PC-3 (cell line): ENCODE data around the gene GDPD3.

Experiments used
- EZH2 ChIP-seq: fragments of 300-600 bp; sonication (generic); IDR thresholded peaks from one replicate; pipeline ENCODE4 v1.6.1; 2017; ENCODE audit warnings: antibody characterized with exemption, mild to moderate bottlenecking, low read length; ENCODE audit not compliant: unreplicated experiment
- TF ChIP-seq, protein P1 (sequence below): fragments of 300-600 bp; sonication (generic); conservative IDR thresholded peaks from 2 replicates; pipeline ENCODE4 v1.5.1; 2017; ENCODE audit warnings: antibody characterized with exemption, low read depth, mild to moderate bottlenecking, low read length

DNA sequence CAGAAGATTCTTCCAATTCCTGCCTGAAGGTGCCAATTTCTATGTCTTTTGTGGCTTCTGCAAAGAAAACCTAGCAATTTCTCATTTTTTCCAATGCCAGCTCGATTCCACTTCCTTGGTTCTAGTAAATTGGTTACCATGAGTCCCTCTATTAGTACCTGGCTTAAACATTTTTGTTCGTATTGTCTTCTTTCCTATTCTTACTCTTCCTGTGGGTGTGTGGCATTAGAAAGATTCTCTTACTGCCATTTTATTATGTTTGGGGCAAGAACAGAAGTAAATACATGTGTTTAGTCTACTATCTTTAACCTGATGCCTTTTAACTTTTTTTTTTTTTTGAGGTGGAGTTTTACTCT lies 30.0 kb upstream of the GDPD3 start:
- TF ChIP-seq, protein P1, sequence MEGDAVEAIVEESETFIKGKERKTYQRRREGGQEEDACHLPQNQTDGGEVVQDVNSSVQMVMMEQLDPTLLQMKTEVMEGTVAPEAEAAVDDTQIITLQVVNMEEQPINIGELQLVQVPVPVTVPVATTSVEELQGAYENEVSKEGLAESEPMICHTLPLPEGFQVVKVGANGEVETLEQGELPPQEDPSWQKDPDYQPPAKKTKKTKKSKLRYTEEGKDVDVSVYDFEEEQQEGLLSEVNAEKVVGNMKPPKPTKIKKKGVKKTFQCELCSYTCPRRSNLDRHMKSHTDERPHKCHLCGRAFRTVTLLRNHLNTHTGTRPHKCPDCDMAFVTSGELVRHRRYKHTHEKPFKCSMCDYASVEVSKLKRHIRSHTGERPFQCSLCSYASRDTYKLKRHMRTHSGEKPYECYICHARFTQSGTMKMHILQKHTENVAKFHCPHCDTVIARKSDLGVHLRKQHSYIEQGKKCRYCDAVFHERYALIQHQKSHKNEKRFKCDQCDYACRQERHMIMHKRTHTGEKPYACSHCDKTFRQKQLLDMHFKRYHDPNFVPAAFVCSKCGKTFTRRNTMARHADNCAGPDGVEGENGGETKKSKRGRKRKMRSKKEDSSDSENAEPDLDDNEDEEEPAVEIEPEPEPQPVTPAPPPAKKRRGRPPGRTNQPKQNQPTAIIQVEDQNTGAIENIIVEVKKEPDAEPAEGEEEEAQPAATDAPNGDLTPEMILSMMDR, result no peak
- no peak for TF ChIP-seq EZH2
